ENCODE results near the gene SSTR3.

The SSTR3 gene

DNA sequence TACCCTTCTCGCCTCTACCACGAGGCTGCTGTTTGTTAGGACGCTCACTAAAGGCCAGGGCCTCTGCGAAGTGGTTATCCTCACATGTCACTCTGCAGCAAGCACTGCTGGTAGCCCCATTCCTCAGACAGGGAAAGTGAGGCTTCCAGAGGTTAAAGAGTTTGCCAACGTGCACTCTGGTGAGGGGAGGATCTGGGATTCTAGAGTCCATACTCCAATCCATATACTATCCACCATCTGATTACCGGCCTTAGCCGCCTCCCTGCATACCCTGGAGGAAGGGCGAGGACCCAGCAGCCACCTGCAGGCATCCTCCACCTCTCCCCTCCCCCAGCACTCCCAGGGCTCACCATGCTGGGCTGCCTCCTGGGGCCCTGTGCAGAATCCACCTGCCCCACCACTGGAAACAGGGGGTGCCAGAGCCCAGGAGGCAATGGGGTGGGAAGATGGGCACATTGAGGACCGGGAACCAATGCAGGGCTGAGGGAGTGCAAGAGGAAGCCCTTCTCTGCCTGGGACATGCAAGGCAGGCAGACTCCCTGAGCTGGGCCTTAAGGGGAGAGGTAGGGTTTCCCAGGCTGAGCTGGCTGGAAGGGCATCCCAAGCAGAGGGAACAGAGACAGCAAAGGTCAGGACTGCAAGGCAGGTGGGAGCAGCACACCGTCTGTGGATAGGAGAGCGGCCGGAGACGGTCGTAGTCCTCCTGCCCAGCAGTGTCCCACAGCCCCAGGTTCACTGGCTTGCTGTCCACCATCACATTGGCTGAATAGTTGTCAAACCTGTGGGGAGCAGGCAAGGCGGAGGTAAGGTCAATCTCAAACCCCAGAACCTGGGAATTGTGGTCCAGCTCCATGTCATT, 20.1 kb upstream of the SSTR3 start:
- TF ChIP-seq POLR2A (IDR thresholded peaks at IDR 0.05; ENCODE audit: extremely low read depth, insufficient read length) (no peak), MYC (IDR thresholded peaks at IDR 0.05; ENCODE audit: low read depth, low read length) (no peak)
- TF ChIP-seq, protein P1, sequence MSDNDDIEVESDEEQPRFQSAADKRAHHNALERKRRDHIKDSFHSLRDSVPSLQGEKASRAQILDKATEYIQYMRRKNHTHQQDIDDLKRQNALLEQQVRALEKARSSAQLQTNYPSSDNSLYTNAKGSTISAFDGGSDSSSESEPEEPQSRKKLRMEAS (IDR thresholded peaks at IDR 0.05; ENCODE audit: low read depth, low read length): no peak
- TF ChIP-seq, protein P2, sequence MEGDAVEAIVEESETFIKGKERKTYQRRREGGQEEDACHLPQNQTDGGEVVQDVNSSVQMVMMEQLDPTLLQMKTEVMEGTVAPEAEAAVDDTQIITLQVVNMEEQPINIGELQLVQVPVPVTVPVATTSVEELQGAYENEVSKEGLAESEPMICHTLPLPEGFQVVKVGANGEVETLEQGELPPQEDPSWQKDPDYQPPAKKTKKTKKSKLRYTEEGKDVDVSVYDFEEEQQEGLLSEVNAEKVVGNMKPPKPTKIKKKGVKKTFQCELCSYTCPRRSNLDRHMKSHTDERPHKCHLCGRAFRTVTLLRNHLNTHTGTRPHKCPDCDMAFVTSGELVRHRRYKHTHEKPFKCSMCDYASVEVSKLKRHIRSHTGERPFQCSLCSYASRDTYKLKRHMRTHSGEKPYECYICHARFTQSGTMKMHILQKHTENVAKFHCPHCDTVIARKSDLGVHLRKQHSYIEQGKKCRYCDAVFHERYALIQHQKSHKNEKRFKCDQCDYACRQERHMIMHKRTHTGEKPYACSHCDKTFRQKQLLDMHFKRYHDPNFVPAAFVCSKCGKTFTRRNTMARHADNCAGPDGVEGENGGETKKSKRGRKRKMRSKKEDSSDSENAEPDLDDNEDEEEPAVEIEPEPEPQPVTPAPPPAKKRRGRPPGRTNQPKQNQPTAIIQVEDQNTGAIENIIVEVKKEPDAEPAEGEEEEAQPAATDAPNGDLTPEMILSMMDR (IDR thresholded peaks at IDR 0.05; ENCODE audit: low read depth, low read length): no peak
- H3K4me3 ChIP-seq (ENCODE audit: low read depth, low read length): no peak overlapping the region
- no peak for DNase-seq (ENCODE audit: low read depth)

DNA sequence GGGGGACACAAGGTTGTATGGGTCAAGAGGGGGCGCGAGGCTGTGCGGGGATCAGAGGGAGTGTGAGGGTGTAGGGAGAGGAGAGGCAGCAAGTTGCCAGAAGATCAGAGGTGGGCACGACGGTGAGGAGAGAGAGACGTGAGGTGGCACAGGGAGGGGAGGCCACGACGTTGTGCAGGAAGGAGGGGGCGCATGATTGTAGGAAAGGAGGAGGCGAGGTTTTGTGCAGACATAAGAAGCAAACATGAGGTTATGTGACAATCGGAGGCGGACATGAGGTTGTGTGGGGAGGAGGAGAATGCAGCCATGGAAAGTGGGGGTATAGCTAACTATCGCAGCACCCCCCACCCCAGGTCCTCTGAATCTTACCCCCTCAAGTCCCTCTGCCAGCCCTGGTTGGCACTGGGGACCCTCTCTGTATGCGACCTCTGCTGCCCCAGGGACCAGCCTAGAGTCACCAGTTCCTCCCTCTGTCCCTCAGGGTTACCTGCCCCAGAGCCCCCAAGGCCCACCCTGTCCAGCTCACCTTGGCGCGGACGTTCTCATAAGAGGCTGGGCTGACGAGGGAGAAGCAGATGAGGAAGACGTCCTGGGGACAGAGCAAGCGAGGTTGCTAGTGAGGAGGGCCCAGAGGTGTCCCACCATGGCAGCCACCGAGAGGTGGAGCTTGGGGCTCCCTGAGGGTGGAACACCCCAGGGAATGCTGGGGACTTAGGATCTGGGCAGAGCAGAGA, 19.3 kb upstream of the SSTR3 start:
- H3K4me3 ChIP-seq (ENCODE audit: low read depth, low read length): no peak overlapping the region
- no peak for DNase-seq (ENCODE audit: low read depth)
- no peak for TF ChIP-seq POLR2A (IDR thresholded peaks at IDR 0.05; ENCODE audit: extremely low read depth, insufficient read length)

DNA sequence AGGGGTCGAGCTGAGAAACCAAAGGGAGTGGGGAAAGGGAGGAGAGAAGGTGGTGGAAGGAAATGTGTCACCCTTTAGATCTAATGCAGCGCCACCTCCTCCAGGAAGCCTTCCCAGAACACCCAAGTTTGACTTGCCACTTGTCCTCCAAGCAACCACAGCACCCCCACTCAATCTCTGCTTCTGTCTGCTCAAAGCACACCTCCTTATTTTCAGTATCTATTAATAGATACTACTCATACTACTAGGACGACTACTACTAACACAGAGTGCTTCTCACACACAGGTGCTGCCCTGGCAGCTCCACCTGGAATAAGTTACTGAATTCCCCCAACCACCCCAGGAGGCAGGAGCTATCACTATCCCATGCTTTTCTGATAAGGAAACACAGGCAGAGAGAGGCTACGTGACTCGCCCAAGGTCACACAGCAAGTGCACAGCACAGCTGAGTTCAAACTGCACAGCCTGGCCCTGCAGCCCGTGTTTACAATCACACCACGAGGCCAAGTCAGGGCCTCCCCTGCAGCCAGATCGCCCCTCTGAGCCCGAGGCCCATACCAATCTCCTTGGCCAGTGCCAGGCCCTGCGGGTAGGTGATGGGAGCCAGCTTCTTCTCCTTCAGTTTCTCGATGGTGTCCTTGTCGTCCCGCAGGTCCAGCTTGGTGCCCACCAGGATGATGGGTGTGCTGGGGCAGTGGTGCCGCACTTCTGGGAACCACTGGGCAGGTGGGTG, 18.6 kb upstream of the SSTR3 start:
- TF ChIP-seq POLR2A (IDR thresholded peaks at IDR 0.05; ENCODE audit: extremely low read depth, insufficient read length) (no peak), MYC (IDR thresholded peaks at IDR 0.05; ENCODE audit: low read depth, low read length) (no peak)
- TF ChIP-seq, protein P2 (IDR thresholded peaks at IDR 0.05; ENCODE audit: low read depth, low read length): no peak
- TF ChIP-seq, protein P1 (IDR thresholded peaks at IDR 0.05; ENCODE audit: low read depth, low read length): no peak
- no peak overlapping the region for H3K4me3 ChIP-seq (ENCODE audit: low read depth, low read length)
- DNase-seq (ENCODE audit: low read depth): no peak

GRCh38 chr22:37229805-37230672, 17.8 kb upstream of the SSTR3 start:
- no peak overlapping the region for H3K4me3 ChIP-seq (ENCODE audit: low read depth, low read length)
- DNase-seq (ENCODE audit: low read depth): peak; percentile 96
- TF ChIP-seq MYC (IDR thresholded peaks at IDR 0.05; ENCODE audit: low read depth, low read length) (peak; percentile 43; the same call in 1 of the 2 replicates), POLR2A (IDR thresholded peaks at IDR 0.05; ENCODE audit: extremely low read depth, insufficient read length) (no peak)
- TF ChIP-seq, protein P1 (IDR thresholded peaks at IDR 0.05; ENCODE audit: low read depth, low read length): no peak

DNA sequence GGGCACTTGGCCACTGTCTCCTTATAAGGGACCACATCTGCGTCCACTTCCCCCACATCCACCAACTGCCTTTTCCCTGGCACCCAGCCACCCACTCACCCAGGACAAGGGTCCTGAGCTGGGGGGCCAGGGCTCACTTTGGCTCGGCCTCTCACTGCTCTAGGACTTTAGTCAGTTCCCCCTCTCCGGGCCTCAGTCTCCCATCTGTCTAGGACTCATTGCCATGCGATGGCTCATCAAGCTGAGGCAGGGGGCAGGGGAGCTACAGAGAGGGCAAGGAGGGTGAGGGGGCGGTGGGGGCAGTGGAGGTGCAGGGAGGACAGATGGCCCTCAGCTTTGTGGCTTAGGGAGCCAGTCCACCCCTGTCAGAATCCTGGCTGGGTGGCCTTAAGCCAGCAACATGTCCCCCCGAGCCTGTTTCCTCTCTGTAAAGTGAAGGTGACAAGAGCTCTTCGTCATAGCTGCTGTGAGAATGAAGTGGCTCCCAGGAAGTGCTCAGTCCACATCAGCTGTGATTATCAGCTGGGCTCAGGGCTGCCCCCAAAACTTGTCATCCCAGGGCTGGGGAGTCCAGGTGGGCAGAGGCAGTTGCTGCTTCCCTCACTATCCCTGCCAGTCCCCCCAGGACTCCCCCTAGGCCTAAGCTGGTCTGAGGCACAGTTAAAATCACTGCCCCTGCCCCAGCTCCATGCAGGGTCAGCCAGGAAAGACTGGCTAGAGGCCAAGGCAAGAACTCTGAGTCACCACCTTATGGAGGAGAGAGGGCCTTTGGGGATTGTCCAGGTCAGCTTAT, 16.9 kb upstream of the SSTR3 start:
- no peak overlapping the region for H3K4me3 ChIP-seq (ENCODE audit: low read depth, low read length)
- TF ChIP-seq MYC (IDR thresholded peaks at IDR 0.05; ENCODE audit: low read depth, low read length) (no peak), POLR2A (IDR thresholded peaks at IDR 0.05; ENCODE audit: extremely low read depth, insufficient read length) (no peak)
- TF ChIP-seq, protein P1 (IDR thresholded peaks at IDR 0.05; ENCODE audit: low read depth, low read length): no peak
- TF ChIP-seq, protein P2 (IDR thresholded peaks at IDR 0.05; ENCODE audit: low read depth, low read length): no peak
- peak; percentile 54 for DNase-seq (ENCODE audit: low read depth)

All from NB4 (cell line).